NCI-H2029 treated with DMSO at 0.1 percent for 48 hours (cell line): ENCODE data around the gene ACVRL1.

Source experiments
- DNase-seq: peaks from one replicate; lab custom pipeline; 2025; lab: John Stamatoyannopoulos, UW

ACVRL1 gene

GRCh38 chr12:51944608-51945233 lies 37.4 kb downstream of the ACVRL1 start:
- DNase-seq, result no peak

DNA sequence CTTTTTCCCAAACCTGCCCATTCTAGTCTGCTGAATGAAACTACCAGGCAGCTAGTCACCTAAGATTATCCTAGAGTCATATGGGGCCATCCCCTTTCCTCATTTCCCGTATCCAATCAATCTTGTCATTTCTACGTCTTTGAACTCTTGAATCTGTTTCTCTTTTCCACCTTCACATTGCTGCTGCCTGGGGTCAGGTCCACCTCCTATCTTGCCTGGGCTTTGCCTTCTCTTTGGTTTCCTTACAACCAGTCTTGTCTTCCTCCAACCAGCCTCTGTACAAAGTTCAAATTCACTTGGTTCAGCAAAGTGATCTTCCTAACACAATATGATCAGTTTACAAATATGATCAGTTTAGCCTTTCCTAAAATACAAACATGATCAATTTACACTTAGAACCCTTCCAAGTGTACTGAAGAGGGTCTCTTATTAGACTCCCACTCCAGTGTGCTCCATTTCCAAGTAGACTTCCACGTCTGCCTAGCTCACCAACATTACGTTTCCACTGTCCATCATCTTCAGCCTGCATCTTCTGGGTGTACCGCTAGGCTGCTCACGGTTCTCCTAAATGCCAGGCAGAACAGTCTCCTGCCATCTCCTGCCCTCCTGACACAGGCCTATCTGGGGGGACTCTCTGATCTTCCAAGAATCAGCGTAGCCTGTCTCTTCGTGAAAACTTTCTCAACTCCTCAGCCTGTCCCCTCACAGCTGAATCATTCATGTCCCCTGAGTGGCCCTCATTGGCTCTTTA lies 40.1 kb downstream of the ACVRL1 start:
- DNase-seq, result no peak

DNA sequence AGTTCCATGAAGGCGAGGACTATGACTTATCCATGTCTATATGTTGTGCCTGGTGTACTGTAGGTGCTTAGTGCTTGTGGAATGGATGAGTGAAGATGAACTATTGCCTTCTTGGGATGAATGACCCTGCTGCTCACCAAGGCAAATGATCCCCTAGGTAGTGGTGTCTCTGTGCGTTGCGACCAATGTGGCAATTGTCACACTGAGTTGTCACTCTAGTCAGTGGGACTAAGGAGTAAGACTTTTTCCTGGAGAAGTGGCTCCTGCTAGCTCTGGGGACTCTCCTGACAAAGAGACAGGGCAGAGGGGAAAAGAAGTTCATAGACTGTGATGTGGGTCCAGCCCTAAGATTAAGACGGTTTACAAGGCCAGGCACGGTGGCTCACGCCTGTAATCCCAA lies 40.8 kb downstream of the ACVRL1 start:
- DNase-seq, result no peak

- DNase-seq, result no peak
Observed at GRCh38 chr12:51949342-51950030, 42.2 kb downstream of the ACVRL1 start.

- no peak for DNase-seq
Observed at GRCh38 chr12:51950682-51951198, 43.4 kb downstream of the ACVRL1 start.

DNA sequence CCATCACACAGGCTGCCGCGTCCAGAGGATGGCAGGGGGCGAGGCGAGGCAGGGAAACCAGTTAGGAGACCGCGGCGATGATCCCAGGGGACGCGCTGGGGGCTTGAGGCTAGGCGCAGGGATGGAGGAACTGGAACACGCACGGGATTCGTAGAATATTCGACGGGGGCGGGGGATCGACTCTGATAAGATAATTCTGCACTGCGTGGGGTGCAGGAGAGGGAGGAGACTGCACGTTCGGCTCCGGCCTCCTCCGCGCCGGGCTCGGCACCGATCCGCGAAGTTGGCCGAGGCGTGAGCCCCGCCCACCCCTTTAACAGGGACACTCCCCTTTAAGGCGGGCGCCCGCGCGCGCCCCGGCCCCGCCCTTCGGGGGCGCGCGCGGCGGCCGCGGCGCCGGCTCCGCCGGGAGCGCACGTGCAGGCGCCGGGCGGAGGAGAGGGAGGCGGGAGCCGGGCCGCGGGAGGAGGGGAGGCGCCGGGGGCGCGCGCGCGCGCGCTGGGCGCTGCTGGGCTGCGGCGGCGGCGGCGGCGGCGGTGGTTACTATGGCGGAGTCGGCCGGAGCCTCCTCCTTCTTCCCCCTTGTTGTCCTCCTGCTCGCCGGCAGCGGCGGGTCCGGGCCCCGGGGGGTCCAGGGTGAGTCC lies 44.0 kb downstream of the ACVRL1 start, which contains the start of gene ACVR1B:
TSS of gene ACVR1B (plus strand) at position 501 of the 644 bp plus-strand sequence. CDS start at position 546, 45 bp downstream.
- peak; percentile 45 for DNase-seq

DNA sequence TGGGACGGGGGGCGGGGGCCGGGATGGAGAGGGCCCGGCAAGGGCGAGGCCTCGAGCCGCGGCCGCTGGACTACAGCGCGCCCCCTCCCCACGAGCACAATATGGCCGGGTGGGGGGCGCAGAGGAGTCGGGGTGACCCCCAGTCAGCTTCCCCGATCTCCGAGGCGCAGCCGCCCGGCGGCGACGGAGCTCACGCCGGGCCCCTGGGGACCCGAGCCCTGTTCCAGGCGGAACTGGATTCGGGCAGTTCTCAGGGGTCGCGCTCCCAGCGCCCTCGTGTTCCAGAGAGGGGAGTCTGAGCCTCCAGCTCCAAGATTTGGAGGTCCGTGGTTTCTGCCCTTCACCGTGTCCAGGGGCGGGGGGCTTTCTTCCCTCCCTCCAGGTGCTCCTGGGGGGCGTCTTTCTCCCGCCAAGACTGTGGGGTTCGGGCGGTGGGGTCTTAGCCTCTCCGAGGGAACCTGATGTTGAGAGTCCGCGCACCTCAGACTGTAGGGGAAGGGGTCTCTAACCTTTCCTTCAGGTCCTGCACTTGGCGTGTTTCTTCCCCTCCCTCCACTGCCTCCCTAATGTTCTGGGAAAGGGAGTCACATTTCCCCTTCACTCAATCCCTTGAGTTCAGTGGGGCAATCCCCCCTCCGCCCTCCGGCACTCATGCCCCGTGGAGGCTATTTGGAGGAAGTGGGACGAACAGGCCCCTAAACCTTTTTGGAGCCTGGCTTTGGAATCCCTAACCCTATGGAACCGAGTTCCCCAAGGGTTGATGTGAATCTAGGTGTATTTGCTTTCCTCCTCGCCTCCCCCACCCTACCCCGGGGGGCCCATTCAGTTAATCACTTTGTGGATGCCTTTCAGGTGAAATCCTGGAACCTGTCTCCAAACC lies 44.8 kb downstream of the ACVRL1 start:
- DNase-seq, result no peak

- no peak for DNase-seq
Observed at GRCh38 chr12:51953089-51953488, 45.8 kb downstream of the ACVRL1 start.

DNA sequence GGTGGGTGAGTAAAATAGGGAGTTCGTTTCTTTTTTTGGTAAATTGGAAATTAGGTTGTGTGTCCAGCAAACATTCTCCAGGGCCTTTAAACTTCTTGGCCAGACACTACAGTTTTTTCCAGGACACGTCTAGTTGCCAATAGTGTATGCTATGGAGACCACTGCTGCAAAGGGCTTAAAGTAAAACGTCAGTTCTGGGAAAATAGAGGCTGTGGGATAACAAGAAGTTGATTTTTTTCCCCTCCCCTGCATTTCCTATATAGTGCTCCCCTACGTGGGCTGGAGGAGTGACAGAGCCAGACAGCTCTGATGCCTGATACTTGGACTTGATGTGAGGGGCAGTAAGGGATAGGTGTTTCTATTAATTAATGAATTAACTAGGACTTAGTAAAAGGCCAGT lies 46.6 kb downstream of the ACVRL1 start:
- DNase-seq, result no peak

DNA sequence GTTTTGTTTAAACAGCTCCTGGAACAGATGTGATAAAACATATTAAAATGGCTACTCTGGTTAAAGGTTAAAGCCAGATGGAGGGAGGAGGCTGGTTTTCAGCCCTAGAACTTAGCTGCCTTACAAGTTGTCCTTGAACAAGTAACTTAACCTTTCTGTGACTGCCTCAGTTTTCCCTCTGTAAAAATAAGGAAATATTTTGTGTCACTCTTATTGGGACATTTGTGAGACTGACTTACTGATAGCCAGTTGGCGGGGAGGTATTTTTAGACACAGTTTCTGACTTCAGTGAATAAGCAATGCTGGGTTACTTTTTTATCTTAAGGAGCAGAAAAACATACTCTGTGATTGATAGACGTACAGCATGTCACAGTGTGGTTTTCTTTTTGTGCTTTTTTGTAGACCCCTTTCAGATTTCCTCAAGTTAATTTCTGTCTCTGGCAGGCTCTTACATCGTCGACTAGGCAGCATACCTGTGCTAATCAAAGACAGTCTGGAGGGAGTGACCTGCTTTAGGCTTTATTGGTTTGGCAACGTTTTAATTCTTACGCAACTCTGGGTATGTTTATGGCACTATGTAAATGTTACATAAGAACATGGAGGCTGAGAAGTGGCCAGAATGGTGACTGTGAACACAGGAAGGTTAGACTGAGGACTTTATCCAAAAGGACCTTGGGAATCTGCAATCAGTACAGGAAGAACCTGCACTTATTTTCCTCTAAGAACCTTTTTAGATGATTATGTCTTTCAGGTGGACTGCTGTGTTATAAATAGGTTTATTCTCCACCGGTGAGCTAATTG lies 47.5 kb downstream of the ACVRL1 start:
- peak; percentile 44 for DNase-seq

DNA sequence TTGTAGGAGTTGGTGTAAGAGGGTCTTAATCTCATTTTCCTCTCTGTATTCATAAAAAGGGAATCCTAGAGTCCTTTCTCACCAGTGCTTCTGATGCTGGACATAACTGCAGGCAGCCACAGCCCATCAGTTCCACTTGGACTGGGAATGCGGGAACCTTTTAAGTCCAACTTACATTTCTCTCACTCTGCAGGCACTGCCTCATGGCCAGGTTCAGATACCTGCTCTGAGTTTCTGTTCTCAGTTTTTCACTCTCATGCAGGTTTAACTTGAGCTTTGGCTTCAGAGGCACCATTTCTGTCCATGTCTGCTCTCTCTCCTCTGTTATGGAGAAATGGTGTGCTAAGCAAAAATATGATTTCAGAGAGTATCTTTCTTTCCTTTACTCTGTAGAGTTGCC lies 48.4 kb downstream of the ACVRL1 start:
- DNase-seq, result no peak

DNA sequence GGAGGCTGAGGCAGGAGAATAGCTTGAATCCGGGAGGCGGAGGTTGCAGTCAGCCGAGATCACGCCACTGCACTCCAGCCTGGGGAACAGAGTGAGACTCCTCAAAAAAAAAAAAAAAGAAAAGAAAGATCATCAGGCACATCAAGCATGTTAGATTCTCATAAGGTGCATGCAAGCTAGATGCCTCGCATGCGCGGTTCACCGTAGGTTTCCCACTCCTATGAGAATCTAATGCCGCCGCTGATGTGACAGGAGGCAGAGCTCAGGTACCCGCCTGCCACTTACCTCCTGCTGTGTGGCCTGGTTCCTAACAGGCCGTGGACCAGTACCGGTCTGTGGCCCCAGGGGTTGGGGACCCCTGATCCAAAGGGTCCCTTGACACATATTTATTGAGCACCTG lies 51.2 kb downstream of the ACVRL1 start:
- no peak for DNase-seq

DNA sequence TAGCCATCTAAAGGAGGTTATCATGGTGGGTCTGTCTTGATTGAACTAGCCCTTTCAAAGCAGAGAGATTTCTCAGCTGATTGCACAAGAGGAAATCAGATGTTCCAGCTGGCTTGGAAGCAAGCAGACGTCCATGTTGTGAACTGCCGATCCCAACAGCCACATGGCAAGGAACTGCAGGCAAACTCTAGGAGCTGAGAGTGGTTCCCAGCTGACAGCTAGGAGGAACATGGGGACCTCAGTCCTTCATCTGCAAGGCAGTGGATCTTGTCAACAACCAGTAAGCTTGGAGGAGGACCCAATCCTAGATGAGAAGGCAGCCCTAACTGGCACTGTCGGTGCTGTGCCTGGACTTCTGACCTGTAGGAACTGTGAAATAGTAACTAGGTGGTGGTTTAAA lies 51.9 kb downstream of the ACVRL1 start:
- DNase-seq, result no peak

GRCh38 chr12:51959921-51960320 lies 52.6 kb downstream of the ACVRL1 start:
- no peak for DNase-seq

DNA sequence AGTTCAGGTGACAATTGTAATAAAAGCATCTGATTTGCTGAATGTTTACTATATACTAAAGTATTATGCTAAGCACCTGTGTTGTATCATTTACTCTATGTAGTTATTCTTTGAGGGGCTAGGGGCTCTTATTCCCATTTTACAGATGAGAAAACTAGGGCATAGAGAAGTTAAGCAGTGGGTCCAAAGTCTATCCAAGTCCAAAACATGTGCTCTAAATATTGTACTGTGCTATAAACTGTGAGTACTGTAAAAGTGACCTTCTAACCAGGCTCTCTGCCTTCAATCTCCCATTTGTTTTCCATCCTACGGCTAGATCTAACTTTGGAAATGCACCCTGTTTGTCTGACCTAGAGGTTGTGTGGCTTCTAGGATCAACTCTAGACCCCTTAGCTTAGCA lies 53.2 kb downstream of the ACVRL1 start:
- no peak for DNase-seq

- DNase-seq, result no peak
Observed at GRCh38 chr12:51960890-51961289, 53.6 kb downstream of the ACVRL1 start.

DNA sequence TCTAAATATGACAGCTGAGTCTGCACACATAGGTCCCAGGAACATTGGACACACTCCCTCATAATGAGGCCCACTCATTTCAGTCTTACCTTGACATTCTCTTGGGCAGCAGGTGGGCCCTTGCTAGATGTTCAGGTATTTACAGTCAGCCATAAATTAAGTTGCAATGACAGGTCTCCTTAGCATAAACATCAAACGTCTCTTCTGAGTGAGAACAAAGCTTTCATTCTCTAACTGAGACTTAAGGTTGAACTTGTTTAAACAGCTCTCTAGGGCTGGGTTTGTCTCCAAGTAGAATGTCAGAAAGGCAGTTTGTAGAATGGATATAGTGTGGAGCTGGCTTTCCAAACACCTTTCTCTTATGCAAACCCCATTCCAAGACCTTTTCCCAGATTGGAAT lies 54.5 kb downstream of the ACVRL1 start:
- no peak for DNase-seq

DNA sequence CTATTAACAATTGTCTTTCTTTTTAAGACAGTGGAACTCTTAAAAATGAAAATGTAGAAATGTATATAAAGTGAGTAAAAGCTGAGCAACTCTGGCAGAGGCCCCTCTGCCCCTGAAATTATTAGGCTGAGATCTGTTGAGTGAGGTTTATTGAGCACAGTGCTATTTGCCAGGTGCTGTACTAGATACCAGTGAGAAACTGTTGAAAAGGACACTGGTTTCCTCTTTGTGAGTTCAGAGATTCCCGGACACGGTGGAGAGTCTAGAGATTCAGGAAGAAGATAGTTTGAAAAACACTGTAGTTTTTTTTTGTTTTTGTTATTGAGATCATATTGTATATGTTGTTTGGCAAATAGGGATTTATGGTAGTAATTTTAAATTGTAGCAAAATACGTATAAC lies 55.4 kb downstream of the ACVRL1 start:
- no peak for DNase-seq

GRCh38 chr12:51963477-51963876 lies 56.2 kb downstream of the ACVRL1 start:
- no peak for DNase-seq

DNA sequence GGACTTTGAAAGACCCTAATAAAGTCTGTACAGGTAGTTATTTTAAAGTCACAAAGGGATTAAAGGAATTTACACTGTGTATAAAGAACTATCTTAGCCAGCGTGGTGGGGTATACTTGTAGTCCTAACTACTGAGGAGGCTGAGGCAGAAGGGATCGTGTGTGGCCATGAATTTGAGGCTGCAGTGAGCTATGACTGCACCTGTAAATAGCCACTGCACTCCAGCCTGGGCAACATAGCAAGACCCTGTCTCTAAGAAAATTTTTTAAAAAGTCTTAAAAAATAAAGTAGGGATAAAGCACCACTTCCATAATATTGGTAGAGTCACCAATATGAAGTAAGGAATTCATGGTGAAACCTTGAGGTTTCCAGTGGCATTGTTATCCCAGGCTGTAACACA lies 62.3 kb downstream of the ACVRL1 start:
- DNase-seq, result no peak
